Raji (cell line): Measurements from ENCODE around the gene GPR152.

ENCODE experiments used
- POLR2A ChIP-seq: IDR thresholded peaks from 2 replicates; pipeline ENCODE4 v1.6.1; 2011; ENCODE audit warnings: low read depth, low read length, control low read depth; ENCODE audit not compliant: insufficient read depth

GPR152 gene

GRCh38 chr11:67405688-67406339 is 46.7 kb downstream of the GPR152 start:
- no peak for TF ChIP-seq POLR2A

- TF ChIP-seq POLR2A: no peak
Measured at GRCh38 chr11:67405196-67405567, 47.3 kb downstream of the GPR152 start.

GRCh38 chr11:67404515-67405195 is 47.9 kb downstream of the GPR152 start:
- no peak for TF ChIP-seq POLR2A

- TF ChIP-seq POLR2A: peak; percentile 86
Measured at GRCh38 chr11:67401495-67402191, 50.9 kb downstream of the GPR152 start, which contains the start of gene PPP1CA. TSS of gene PPP1CA (minus strand) at chr11:67401858. CDS start at chr11:67401782, 76 bp downstream.
